ENCODE measurements around the gene DQX1.

The DQX1 gene

DNA sequence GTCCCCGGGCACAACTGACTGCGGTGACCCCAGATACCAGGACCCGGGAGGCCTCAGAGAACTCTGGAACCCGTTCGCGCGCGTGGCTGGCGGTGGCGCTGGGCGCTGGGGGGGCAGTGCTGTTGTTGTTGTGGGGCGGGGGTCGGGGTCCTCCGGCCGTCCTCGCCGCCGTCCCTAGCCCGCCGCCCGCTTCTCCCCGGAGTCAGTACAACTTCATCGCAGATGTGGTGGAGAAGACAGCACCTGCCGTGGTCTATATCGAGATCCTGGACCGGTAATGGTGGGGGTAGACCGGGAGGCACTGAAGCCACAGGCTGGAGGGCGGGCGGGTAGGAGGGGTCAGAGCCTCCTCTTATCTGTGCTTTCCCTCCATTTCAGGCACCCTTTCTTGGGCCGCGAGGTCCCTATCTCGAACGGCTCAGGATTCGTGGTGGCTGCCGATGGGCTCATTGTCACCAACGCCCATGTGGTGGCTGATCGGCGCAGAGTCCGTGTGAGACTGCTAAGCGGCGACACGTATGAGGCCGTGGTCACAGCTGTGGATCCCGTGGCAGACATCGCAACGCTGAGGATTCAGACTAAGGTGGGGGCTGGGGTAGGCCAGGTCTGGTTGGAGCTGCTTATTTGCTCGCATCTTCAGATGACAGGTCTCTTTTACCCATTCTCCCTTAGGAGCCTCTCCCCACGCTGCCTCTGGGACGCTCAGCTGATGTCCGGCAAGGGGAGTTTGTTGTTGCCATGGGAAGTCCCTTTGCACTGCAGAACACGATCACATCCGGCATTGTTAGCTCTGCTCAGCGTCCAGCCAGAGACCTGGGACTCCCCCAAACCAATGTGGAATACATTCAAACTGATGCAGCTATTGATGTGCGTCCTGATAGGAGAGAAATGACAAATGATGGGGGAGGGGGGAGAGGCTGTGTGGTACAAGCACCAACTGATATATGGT, 4.5 kb upstream of the DQX1 start:
- no peak for DNase-seq

DNA sequence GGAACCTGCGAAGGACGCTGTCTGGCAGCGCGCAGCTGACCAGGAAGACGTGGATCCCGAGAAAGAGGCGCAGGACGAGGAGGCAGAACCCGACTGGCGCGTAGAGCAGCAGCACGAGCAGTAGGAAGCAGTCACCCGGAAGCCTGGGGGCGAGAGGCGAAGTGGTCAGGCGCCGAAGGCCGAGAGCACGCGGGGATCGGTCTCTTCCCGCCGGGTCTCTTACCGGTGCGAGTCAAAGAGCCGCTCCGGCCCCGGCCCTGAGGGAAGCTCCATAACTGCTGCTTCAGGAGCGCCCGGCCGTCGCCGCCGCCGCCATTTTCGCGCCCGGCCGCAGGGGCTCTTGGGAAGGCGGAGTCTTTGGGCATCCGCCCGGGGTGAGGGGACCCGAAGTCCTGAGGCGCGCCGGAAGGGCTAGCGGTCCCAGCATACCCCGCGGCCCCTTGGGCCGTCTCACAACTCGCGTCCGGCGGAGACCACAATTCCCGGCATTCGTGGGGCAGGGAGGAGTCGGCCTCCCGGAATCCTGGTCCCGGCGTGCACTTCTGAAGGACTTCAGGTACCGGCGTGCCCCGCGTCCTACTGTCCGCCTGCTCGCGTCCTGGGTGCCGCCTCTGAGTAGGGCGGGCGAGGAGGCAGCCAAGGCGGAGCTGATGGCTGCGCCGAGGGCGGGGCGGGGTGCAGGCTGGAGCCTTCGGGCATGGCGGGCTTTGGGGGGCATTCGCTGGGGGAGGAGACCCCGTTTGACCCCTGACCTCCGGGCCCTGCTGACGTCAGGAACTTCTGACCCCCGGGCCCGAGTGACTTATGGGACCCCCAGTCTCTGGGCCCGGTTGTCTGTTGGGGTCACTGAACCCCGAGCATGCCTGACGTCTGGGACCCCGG, 3.6 kb upstream of the DQX1 start, which contains the start of the genes AUP1 and HTRA2:
AUP1 (minus strand) TSS at position 350 of the 882 bp plus-strand sequence; CDS start at position 273, 77 bp downstream.
HTRA2 (plus strand) TSS at position 577 of the 882 bp plus-strand sequence; CDS start at position 651, 74 bp downstream.
- DNase-seq, result peak; percentile 96 to 98

DNA sequence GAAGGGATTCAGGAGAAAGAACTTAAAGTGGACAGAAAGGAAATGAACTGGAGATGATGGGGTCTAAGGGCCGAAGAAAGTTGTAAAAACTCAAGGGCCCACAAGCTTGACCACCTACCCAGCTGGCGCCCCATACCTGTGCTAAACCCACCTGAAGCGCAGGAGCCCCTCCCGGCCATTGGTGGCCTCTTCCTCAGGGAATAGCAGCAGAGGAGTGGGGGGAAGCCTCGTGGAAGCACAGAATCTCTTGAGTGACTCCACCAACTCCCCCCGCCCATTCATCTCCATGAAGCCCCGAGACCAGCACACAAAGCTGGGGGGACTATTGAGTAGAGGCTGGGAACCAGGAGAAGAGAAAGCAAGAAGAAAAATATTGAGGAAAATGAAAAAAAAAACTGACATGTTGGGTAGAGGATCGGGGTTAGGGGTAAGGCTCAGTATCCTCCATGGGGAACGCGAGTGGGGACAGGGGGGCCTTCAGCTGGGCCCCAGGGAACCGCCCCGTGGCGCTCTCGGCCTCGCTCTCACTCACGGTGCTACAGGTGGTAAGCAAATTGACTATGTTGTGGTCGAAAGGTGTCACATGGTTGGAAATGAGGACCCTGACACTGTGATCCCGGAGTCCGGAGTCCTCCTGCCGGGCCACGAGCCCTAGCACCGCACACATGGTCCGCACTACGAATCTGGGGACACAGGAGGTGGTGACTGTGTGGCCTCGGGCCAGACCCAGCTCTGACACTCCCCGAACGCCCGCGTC, 2.7 kb upstream of the DQX1 start:
- no peak for DNase-seq

DNA sequence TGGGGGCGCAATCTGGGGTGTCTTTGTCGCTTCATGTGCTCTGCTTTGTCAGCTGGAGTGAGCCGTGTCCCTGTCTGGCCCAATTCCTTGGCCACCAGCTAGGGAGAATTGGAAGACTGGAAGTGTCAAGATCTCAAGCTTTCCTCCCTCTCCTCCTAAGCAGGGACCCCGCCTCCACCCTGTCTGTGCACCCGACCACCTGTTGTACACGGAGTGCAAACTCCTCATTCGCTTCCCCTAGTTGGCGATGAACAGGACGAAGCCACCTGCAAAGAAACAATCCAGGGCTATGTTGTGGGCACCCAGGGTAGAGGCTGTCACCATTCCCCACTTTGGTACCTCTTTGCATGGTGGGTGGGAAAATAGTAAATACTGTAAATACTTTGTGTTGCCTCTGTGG, 1.7 kb upstream of the DQX1 start:
- DNase-seq, result no peak

DNA sequence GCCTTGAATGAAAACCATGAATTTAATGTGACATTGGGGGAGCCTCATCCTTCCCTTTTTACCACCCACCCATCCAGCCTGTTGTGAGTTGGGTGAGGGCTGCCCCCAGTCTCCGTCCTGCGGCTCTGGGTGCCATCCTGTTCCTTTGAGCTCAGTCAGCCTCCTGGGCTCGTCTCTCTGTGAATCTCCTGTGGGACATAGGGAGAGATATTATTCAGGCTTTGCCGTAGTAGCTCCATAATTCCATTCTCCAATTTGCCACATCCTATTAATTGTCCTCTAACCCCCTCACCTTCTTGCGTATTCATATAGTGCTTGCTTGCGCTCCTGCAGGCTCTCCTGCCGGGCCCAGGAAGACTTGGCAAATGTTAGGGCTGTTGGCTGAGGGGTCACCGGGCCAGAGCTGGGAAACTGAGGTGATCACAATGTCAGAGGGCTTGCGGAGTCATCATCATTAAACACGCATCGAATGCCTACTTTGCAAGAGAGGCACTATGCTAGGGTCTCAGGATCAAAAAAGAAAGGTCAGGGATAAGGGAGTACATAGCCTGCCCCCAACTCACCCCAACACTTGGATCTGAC, 709 bp upstream of the DQX1 start:
- DNase-seq, result no peak

DNA sequence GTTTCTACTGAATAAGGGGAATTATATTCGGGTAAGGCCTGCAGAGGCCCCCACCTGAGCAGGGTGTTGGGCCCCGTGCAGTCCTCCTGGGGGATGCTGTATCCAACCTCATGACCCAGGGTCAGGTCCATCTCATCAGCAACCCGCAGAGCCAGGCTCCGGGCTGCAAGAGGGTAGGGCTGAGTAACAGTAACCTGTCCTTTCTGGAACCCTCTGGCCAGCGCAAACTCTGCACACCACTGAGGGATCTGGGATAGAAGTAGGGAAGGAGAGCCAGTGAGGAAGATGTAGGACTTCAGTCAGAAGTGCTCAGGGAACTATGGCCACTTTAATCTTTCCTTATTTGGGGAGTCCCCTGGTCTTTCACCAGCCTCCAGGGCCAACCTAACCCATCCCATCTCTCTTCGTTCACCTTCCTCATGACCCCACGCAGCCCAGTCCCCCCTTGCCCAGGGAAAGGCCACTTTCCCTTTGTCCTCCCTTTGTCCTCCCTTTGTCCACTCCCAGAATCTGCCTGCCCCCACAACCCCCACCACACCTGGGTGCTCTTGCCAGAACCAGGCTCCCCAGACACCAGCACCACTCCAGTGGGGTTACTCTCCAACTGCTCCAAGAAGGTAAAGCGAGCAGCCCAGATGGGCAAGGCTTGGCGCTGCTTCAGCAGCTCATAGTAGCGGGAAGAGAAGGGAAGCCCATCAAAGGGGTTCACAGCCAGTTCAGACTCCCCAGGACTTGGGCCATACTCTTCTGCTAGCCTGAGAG, 895 bp downstream of the DQX1 start:
- DNase-seq, result no peak

DNA sequence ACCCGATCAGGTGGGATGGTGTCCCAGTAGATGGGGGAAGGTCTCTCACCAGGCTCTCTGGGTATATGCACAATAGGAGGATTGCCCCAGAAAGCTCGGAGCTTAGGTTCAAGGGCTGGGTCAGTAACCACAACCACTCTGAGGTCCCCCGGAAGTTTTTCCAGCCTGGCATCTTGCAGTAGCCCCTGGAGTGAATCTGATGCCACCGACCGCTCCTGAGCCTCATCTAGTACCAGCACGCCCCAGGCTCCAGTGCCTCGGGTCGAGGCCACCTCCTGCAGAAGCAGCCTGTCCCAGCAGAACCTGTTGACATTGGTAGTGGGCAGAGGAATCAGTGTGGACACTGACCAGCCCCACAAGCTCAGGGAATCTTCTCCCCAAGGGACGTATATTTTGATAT, 2.0 kb downstream of the DQX1 start:
- no peak for DNase-seq

DNA sequence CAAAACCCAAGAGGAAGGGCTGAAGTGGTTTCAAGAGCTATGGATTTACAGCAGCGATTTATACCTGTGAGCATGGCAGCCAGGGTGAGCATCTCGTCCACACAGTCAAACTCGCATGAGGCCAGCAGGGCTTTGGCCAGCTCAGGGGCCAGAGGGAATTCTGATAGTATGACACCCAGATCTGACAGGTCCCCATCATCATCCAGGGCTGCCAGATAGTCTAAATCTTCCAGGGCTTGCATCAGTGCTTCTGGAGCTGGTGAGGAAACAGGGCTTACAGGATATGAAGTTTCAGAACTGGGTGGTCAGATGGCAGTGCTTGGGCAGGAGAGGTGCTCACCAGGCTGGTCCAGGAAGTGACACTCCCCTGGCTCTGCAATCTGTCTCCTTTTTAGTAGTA, 3.5 kb downstream of the DQX1 start:
- DNase-seq, result no peak

DNA sequence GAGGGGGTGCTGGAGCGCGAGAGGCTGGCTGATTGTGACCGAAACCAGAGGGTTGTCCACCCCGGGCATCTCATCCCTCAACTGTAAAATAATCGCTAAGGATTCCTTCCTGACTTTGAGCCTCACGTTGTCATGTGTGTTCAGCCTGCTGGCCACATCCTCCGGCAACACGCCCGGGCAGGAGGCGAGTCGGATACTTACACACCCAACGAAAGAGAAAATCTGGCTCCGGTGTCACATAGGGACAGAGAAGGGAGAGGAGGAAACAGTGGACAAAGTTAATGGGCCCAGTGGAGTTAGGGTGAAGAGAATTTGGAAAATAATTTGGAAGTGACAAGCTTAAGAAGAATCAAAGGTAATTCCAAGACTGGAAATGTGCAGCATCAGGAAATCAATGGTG, 9.4 kb downstream of the DQX1 start:
- DNase-seq, result no peak

DNA sequence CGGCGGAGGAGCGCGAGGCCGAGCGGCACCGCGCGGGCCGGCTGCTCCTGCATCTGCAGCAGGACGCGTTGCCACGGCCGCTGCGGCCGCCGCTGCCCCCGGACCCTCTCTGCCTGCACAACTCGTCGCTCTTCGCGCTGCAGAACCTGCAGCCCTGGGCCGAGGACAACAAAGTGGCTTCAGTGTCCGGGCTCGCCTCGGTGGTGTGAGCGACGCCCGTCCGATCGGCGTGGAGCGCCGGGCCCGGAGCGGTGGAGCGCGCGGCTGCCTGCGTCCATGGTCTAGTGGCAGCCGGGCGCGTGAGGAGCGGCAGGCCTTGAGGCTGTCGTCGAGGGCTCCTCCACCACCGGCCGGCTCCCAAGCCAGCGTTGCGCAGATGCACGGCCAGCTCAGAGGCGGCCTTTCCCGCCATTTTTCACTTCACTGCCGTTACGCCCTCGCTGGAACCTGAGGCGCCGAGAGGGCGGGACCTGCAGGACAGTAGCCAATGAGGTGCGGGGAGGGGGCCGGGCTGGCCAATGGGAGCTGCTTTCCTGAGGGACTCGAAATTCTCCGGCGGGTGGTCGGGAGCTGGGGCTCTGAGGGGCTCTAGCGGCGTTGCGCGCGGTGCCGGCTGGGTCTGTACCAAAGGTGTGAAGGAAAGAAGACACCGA, 9.9 kb downstream of the DQX1 start:
- no peak for DNase-seq

DNA sequence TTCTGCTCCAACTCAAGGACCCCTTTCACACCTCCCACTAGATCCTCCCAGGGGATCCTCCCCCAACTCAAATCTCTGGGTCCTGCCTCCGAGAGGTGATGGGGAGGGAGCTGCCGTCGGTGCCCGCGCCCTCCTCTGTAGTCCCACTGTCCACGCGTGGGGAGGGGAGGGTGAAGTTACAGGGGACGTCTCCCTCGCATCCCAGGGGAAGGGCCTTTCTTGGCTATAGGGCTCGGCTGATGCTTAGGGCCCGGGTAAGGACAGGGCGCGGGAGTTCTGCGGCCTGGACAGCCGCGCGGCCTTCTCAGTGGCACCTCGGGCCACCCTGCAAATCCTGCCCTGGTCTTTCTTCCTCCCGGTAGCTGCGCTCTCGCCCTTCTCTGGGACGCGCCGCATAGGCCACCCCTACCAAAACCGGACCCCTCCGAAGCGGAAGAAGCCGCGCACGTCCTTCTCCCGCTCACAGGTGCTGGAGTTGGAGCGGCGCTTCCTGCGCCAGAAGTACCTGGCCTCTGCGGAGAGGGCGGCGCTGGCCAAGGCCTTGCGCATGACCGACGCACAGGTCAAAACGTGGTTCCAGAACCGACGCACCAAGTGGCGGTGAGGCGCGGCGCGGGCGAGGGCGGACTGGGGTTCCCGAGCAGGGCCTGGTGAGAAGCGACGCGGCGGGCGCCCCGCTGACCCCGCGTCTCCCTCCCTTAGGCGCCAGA, 10.6 kb downstream of the DQX1 start:
- no peak for DNase-seq

DNA sequence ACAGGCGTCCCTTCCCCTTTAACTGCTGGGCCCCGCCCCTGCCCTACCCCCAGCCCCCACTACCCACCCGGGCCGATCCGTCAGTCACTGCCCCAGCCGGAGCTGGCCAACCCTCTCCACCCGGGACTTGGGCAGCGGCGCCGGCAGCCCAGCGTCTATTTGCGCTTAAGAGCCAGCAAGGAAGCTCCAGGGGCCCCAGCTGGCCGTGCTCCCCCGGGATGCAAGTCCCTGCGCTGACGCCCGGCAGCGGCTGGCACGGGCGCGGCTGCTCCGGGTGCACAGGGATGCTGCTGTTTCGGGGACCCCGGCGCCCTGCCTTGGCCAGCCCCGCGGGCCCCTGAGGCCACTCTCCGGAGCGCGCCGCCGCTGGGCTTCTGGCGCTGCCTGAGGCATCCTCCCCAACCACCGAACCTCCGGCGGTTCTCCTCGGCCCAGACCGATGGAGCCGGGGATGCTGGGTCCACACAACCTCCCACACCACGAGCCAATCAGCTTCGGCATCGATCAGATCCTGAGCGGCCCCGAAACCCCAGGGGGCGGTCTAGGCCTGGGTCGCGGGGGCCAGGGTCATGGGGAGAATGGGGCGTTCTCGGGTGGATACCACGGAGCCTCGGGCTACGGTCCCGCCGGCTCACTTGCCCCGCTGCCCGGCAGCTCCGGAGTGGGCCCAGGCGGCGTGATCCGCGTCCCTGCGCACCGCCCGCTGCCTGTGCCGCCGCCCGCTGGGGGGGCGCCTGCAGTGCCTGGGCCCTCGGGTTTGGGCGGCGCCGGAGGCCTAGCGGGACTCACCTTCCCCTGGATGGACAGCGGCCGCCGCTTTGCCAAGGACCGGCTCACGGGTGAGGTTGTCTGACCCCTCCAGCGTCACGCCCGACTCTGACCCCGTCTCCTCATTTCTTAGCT, 11.4 kb downstream of the DQX1 start, which contains the start of gene TLX2:
TLX2 (plus strand) TSS at position 83 of the 903 bp plus-strand sequence; CDS start at position 440, 357 bp downstream.
- peak in 1 of 2 experiments; percentile 18 for DNase-seq

DNA sequence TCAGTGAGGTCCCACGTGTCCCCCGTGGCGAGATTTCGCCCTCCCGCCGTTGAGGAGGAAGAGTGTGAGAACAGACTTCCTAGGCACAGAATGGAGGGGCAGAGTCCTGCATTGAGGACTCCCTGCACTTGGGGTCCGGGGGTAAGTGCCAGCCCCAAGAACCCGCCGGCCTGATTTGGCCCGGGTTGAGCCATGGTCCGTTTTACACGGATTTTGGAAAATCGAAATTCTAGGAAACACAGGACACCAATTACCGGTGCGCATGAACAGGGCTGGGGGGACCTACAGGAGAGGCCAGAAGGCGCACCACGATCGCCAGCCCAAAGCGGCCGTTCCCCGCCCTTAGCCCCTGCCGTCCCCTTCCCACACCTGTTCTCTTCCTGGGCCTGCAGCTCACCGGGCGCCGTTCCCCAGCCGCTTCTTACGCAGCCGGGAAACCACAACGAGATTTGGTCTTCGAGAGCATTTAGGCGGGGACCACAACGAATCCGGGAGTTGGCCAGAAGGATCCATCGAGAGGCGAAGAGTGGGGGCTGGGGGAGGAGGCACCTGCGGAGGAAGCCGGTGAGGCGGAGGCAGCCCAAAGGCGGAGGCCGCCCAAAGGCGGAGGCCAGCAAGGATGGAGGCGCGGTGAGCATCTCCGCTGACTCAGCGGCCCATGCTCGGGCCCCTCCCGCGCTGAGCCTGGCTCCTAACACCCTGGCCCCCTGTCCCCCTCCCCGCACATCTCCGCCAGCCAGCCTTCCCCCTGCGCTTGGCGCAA, 12.2 kb downstream of the DQX1 start:
- DNase-seq, result no peak

DNA sequence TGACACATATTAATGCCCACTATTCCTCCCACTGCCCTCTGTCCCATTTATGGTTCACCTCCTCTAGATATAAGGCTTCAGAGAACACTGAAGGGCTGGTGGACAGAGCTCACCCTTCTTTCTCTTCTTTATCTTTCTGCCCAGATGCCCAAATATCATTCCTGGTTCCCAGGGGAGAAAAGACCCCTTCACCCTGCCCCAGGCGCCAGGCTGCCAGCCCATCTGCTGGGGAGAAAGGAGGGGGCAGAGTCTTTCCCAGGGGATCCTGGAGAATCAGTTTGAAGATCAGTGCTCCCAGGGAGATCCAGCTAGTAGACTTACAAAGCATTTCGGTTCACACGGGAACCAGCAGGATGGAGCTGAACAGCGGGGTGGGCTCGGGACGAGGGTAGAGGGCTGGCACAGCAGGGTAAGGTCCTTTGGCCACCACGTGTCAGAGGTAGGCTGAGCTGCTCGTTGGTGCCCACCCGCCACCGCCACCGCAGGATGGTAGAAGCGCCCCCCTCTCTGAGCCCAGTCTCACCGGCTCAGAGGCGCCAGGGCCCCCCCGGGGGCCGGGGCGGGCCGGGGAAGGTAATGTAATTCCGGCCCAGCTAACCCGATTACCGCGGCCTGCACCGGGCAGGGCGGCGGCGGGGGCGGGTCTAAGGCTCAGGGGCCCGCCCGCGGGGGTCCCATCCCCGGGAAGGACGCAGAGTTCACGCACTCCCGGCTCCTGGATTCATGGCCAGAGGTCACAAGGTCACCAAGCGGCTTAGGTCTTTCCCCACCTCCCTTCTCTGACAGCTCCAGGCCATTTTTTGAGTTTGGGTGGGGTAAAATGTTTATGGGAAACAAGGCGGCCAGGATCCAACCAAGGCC, 13.1 kb downstream of the DQX1 start:
- DNase-seq, result no peak

DNA sequence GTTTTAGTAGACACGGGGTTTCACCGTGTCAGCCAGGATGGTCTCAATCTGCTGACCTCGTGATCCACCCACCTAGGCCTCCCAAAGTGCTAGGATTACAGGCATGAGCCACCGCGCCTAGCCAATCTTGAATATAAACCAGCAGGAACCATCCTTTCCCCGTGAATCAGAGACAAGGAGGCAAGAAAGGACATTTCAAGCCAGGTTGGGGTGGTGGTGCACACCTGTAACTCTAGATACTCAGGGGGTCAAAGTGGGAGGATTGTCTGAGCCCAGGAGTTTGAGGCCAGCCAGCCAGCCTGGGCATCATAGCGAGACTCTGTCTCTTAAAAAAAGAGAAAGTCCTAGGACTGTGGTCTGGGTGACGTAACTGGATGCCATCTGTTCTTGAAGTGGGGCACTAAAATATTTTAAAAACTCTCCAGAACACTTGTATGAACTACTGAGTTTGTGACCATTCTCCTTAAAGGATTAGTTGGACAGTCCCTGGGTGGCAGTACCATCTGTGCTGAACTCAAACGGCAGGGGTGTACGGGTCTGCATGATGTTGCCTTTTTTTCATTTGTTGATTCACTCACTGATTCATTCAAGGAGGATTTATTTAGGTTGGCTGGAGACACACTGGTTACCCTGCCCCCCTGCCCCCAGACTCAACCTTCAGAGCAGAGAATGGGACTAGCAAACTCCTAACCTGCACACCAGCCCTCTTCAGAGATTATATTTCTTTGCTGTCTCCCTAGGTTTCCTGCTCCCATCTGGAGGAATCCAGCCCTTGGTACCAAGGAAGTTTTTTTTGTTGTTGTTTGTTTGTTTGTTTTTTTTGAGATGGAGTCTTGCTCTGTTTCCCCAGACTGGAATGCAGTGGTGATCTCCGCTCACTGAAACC, 14.7 kb downstream of the DQX1 start:
- DNase-seq, result no peak

DNA sequence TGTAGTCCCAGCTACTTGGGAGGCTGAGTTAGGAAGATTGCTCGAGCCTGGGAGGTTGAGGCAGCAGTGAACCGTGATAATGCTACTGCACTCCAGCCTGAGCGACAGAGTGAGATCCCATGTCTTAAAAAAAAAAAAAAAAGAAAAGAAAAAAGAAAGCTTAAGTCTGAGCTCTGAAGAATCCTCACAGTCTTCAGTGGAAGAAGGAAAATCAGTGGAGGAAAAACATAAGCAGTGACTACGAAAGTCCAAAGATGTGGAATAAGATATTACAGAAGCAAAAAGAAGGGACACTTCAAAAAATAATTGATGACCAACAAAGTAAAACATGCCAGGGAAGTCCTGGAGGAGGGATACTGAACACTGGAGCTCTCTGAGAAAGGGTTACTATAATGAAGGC, 15.8 kb downstream of the DQX1 start:
- no peak for DNase-seq

All from NCI-H1930 (cell line).